Posterior vena cava (tissue), 2 donors: Measurements from ENCODE around the gene MYO1H. TPM values are rescaled to one million over a fixed set of nuclear protein-coding genes. Genes with fewer than 3 reads are reported as not detected.
A peak's percentile ranks its signal among the peaks of the same experiment; 100 is the strongest.

Source experiments
- DNase-seq: peaks from one replicate; pipeline ENCODE4 v3.0.0-alpha.2; 2020; ENCODE audit warnings: low spot score
- intact Hi-C, 2 donors: fragments of 100-400 bp; cut with DNase I; formaldehyde crosslinking; loops; one replicate each; pipeline versions ENCODE4 v1.14.1 to v1.14.2; 2022 to 2023
- total RNA-seq, 2 donors: library from RNA; stranded (reverse); fragmentation: NEBNext Ultra II Directional; extraction: Animal tissue kit (Norgen Biotek cat#: 25700); gene quantifications; one replicate each; pipeline ENCODE4 v1.2.1, GENCODE V29; 2021
- donor health status: DM: yes; HTN: yes; CAD: no.
- donor health status: DM: yes; HTN: yes; CAD: no.

The MYO1H gene
- total RNA-seq, 2 donors from 2014 or later: not detected

- peak; percentile 5 for DNase-seq
- intact Hi-C loops: no loop called here
Observed at GRCh38 chr12:109480356-109480755, 132.7 kb downstream of the MYO1H start.

- DNase-seq: no peak
- intact Hi-C loops: no loop called here
Observed at GRCh38 chr12:109481863-109482262, 134.2 kb downstream of the MYO1H start.

- intact Hi-C loops: no loop called here
- no peak for DNase-seq
Observed at GRCh38 chr12:109482491-109482890, 134.8 kb downstream of the MYO1H start.

- intact Hi-C loops: no loop called here
- DNase-seq: no peak
Observed at GRCh38 chr12:109482894-109483293, 135.2 kb downstream of the MYO1H start.

- intact Hi-C loops: no loop called here
- DNase-seq: peak; percentile 23
Observed at GRCh38 chr12:109483346-109483745, 135.6 kb downstream of the MYO1H start.

- no peak for DNase-seq
- intact Hi-C loops: no loop called here
Observed at GRCh38 chr12:109485201-109485600, 137.5 kb downstream of the MYO1H start.

- intact Hi-C loops: no loop called here
- peak; percentile 40 for DNase-seq
Observed at GRCh38 chr12:109487181-109488050, 139.7 kb downstream of the MYO1H start.

- intact Hi-C loops: no loop called here
- DNase-seq: no peak
Observed at GRCh38 chr12:109488051-109488665, 140.5 kb downstream of the MYO1H start.

GRCh38 chr12:109489016-109489954 is 141.6 kb downstream of the MYO1H start:
- intact Hi-C loops: no loop called here
- peak; percentile 31 for DNase-seq

- intact Hi-C loops: no loop called here
- peak; percentile 17 for DNase-seq
Observed at GRCh38 chr12:109489955-109490565, 142.4 kb downstream of the MYO1H start.

- intact Hi-C loops: no loop called here
- no peak for DNase-seq
Observed at GRCh38 chr12:109491671-109492070, 144.0 kb downstream of the MYO1H start.

GRCh38 chr12:109492371-109492770 is 144.7 kb downstream of the MYO1H start:
- intact Hi-C loops: no loop called here
- DNase-seq: peak; percentile 47

- peak; percentile 4 for DNase-seq
- intact Hi-C loops: no loop called here
Observed at GRCh38 chr12:109493090-109493489, 145.4 kb downstream of the MYO1H start.

- DNase-seq: peak; percentile 11
- intact Hi-C loops: no loop called here
Observed at GRCh38 chr12:109493938-109494337, 146.2 kb downstream of the MYO1H start.

- intact Hi-C loops: no loop called here
- peak; percentile 14 for DNase-seq
Observed at GRCh38 chr12:109494348-109494881, 146.7 kb downstream of the MYO1H start.

GRCh38 chr12:109495012-109495411 is 147.3 kb downstream of the MYO1H start:
- DNase-seq: no peak
- intact Hi-C loops: no loop called here

GRCh38 chr12:109496306-109496705 is 148.6 kb downstream of the MYO1H start:
- intact Hi-C loops: no loop called here

GRCh38 chr12:109497675-109498074 is 150.0 kb downstream of the MYO1H start:
- peak; percentile 5 for DNase-seq
- intact Hi-C loops: no loop called here

More at GRCh38 chr12:109496306-109496705, 148.6 kb downstream of the MYO1H start:
- no peak for DNase-seq
